HEK293T (cell line): Measurements from ENCODE around the gene ARHGAP10.

Source experiments
- BHLHE40 ChIP-seq: fragments of 450-650 bp; IDR thresholded peaks from 2 replicates; pipeline ENCODE4 v1.6.1; 2016; ENCODE audit warnings: mild to moderate bottlenecking, moderate library complexity, borderline replicate concordance
- ELF4 ChIP-seq: fragments of 450-650 bp; IDR thresholded peaks from 2 replicates; pipeline ENCODE4 v1.6.1; 2017; ENCODE audit warnings: antibody characterized with exemption
- FOXA1 ChIP-seq: fragments of 450-650 bp; IDR thresholded peaks from 2 replicates; pipeline ENCODE4 v1.6.1; 2016; ENCODE audit warnings: mild to moderate bottlenecking
- FOXK2 ChIP-seq: fragments of 450-650 bp; IDR thresholded peaks from 2 replicates; pipeline ENCODE4 v1.6.1; 2016; ENCODE audit warnings: mild to moderate bottlenecking
- FOXM1 ChIP-seq: fragments of 450-650 bp; IDR thresholded peaks from 2 replicates; pipeline ENCODE4 v1.6.1; 2017; ENCODE audit warnings: mild to moderate bottlenecking, borderline replicate concordance
- HDGF ChIP-seq: fragments of 450-650 bp; IDR thresholded peaks from 2 replicates; pipeline ENCODE4 v1.6.1; 2017; ENCODE audit warnings: antibody characterized with exemption, borderline replicate concordance
- L3MBTL2 ChIP-seq: fragments of 450-650 bp; conservative IDR thresholded peaks from 2 replicates; pipeline ENCODE4 v1.6.1; 2016; ENCODE audit warnings: mild to moderate bottlenecking
- NFRKB ChIP-seq: fragments of 450-650 bp; IDR thresholded peaks from 2 replicates; pipeline ENCODE4 v1.6.1; 2016; ENCODE audit warnings: mild to moderate bottlenecking, moderate library complexity
- TARDBP ChIP-seq: fragments of 450-650 bp; IDR thresholded peaks from 2 replicates; pipeline ENCODE4 v1.6.1; 2016
- TF ChIP-seq, protein P1 (sequence below): fragments of 450-650 bp; IDR thresholded peaks from 2 replicates; pipeline ENCODE4 v1.6.1; 2016

GRCh38 chr4:147927377-147928137 is 195.7 kb downstream of the ARHGAP10 start:
- no peak for TF ChIP-seq HDGF
- no peak for TF ChIP-seq TARDBP
- no peak for TF ChIP-seq BHLHE40
- no peak for TF ChIP-seq NFRKB
- no peak for TF ChIP-seq FOXM1
- no peak for TF ChIP-seq ELF4
- TF ChIP-seq FOXK2 = no peak
- TF ChIP-seq FOXA1 = no peak
- TF ChIP-seq, protein P1, sequence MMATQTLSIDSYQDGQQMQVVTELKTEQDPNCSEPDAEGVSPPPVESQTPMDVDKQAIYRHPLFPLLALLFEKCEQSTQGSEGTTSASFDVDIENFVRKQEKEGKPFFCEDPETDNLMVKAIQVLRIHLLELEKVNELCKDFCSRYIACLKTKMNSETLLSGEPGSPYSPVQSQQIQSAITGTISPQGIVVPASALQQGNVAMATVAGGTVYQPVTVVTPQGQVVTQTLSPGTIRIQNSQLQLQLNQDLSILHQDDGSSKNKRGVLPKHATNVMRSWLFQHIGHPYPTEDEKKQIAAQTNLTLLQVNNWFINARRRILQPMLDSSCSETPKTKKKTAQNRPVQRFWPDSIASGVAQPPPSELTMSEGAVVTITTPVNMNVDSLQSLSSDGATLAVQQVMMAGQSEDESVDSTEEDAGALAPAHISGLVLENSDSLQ = no peak
- no peak for TF ChIP-seq L3MBTL2
